HepG2 (cell line): Measurements from ENCODE around the gene NFATC4. TPM values are rescaled to one million over a fixed set of nuclear protein-coding genes. Genes with fewer than 3 reads are reported as not detected.
A peak's percentile ranks its signal among the peaks of the same experiment; 100 is the strongest.

Experiments
- AHDC1 ChIP-seq: sonication (generic); formaldehyde crosslinking; IDR thresholded peaks from 2 replicates; pipeline ENCODE4 v1.5.1; 2020; ENCODE audit warnings: mild to moderate bottlenecking, missing genetic modification reagents, borderline replicate concordance
- ERF ChIP-seq: IDR thresholded peaks from 2 replicates; pipeline ENCODE4 v1.6.1; 2018; ENCODE audit warnings: missing biosample characterization, missing genetic modification reagents
- HNRNPUL1 ChIP-seq: fragments of 200-400 bp; formaldehyde crosslinking; IDR thresholded peaks from 2 replicates; pipeline ENCODE4 v1.6.1; 2017; ENCODE audit warnings: low read depth, mild to moderate bottlenecking, low read length, moderate library complexity
- NFE2 ChIP-seq: sonication (generic); formaldehyde crosslinking; IDR thresholded peaks from 2 replicates; pipeline ENCODE4 v1.4.0; 2020; ENCODE audit warnings: missing genetic modification reagents
- ZBTB3 ChIP-seq: sonication (generic); formaldehyde crosslinking; IDR thresholded peaks from 2 replicates; pipeline ENCODE4 v1.4.0; 2020; ENCODE audit warnings: low read depth, mild to moderate bottlenecking, moderate library complexity, missing genetic modification reagents, borderline replicate concordance
- ZNF597 ChIP-seq: sonication (generic); formaldehyde crosslinking; IDR thresholded peaks from 2 replicates; pipeline ENCODE4 v1.5.0; 2020; ENCODE audit warnings: missing genetic modification reagents
- ZSCAN5A ChIP-seq: sonication (generic); formaldehyde crosslinking; IDR thresholded peaks from 2 replicates; pipeline ENCODE4 v1.8.0; 2022; ENCODE audit warnings: mild to moderate bottlenecking, missing genetic modification reagents, borderline replicate concordance
- polyA plus RNA-seq, 8 experiments: library from polyadenylated mRNA; depleted of rRNA in 3 of 8; stranded (reverse) in 7 of 8; unstranded in 1 of 8; fragments of >200 nt; fragmentation: Illumina TruSeq in 4 of 8; extraction: Trizol in 4 of 8; gene quantifications; 2 replicates each; pipeline versions ENCODE4 v1.2.1 to v1.2.3, GENCODE V29; 2011 to 2016; ENCODE audit warnings: low read depth in 4 of 8, missing spikeins in 1 of 8, mixed read lengths in 1 of 8; ENCODE audit not compliant: insufficient read depth in 1 of 8
- total RNA-seq, 5 experiments: library from RNA; depleted of rRNA; stranded (reverse); fragments of >200 nt; fragmentation: Illumina TruSeq; extraction: Trizol; gene quantifications; 2 replicates each; pipeline ENCODE4 v1.2.3, GENCODE V29; 2016; ENCODE audit warnings: low read depth in 1 of 5

The NFATC4 gene
- total and polyA plus RNA-seq, 2 of the 13 experiments (the other 11 are each of a cell fraction or from before 2014, with no cell fraction given), result 0.04 to 0.15 TPM

- TF ChIP-seq AHDC1 (CRISPR knock-in tag) (no peak), HNRNPUL1 (no peak), NFE2 (CRISPR knock-in tag) (no peak), ERF (peak; percentile 34; the same call in 1 of the 2 replicates), ZBTB3 (CRISPR knock-in tag) (no peak), ZSCAN5A (CRISPR knock-in tag) (no peak), ZNF597 (no peak)
These were observed 59.8 kb downstream of the NFATC4 start (continued) for GRCh38 chr14:24427537-24428508.
